Muscle layer of duodenum (tissue), 2 donors: ENCODE results near the gene CTNNBL1.
"Not testable (repeated sequence)": the region's sequence is repeated elsewhere in the genome, so short reads cannot be mapped to it uniquely, and the experiment has no call there.

Source experiments
- H3K27ac ChIP-seq: one replicate; pipeline ENCODE4 v1.7.0; 2013; ENCODE audit warnings: mild to moderate bottlenecking, low read length
- H3K27me3 ChIP-seq: one replicate; pipeline ENCODE4 v1.7.0; 2013; ENCODE audit warnings: low read depth, mild to moderate bottlenecking, control low read depth, low read length
- H3K36me3 ChIP-seq, 2 donors: one replicate each; pipeline ENCODE4 v1.7.0; 2013; ENCODE audit warnings: low read length in 2 of 2, control low read depth in 1 of 2, mild to moderate bottlenecking in 1 of 2; ENCODE audit not compliant: insufficient read depth in 2 of 2, control insufficient read depth in 1 of 2
- H3K4me1 ChIP-seq, 2 donors: one replicate each; pipeline ENCODE4 v1.7.0; 2013; ENCODE audit warnings: low read length in 2 of 2, mild to moderate bottlenecking in 2 of 2, control low read depth in 1 of 2, moderate library complexity in 1 of 2; ENCODE audit not compliant: insufficient read depth in 2 of 2, control insufficient read depth in 1 of 2
- H3K4me3 ChIP-seq, 2 donors: one replicate each; pipeline ENCODE4 v1.7.0; 2013; ENCODE audit warnings: low read length in 2 of 2, low read depth in 1 of 2, mild to moderate bottlenecking in 1 of 2
- H3K9me3 ChIP-seq, 2 donors: one replicate each; pipeline ENCODE4 v1.7.0; 2013; ENCODE audit warnings: low read length in 2 of 2, control low read depth in 1 of 2, mild to moderate bottlenecking in 1 of 2; ENCODE audit not compliant: control insufficient read depth in 1 of 2
- donor health status: healthy.

Gene CTNNBL1

DNA sequence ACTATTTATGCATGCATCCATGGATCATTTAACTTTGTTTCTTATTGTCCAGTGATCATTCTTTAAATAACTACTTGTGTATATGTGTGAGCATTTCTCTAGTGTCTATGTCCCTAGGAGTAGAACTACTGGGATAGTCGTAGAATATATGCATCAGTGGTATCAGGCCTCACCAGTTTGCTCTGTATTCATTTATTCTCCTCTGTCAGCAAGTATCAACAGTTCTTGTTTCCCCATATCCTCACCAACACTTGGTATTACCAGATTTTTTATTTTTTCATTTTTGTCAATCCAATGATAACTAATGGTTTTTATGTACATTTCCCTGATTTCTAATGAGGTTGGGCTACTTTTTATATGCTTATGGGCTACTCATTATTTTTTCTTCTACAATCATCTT, 27.9 kb downstream of the CTNNBL1 start:
- H3K27ac ChIP-seq = no peak overlapping the region
- H3K9me3 ChIP-seq = peaks cover 0 to 4% of the 10 kb centered on the region in 2 donors
- no peak overlapping the region for H3K4me3 ChIP-seq
- peaks cover 0 to 4% of the 10 kb centered on the region in 2 donors for H3K4me1 ChIP-seq
- H3K27me3 ChIP-seq = no peaks in the 10 kb centered on the region
- H3K36me3 ChIP-seq = no peaks in the 10 kb centered on the region

DNA sequence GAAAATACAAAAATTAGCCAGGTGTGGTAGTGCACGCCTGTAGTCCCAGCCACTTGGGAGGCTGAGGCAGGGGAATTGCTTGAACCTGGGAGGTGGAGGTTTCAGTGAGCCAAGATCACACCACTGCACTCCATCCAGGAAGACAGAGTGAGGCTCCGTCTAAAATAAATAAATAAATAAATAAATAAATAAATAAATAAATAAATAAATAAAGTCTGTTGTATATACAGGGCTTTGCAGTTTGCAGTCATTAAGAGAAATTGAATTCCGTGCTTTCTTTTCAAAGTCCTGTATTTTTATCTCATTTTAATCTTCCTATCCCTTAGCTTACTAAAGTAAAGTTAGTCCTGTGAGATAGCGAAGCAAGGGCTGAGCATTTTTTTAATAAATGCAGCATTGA, 28.5 kb downstream of the CTNNBL1 start:
- not testable (repeated sequence) for H3K27me3 ChIP-seq, H3K27ac ChIP-seq, H3K4me1 ChIP-seq, H3K4me3 ChIP-seq, H3K36me3 ChIP-seq, H3K9me3 ChIP-seq

DNA sequence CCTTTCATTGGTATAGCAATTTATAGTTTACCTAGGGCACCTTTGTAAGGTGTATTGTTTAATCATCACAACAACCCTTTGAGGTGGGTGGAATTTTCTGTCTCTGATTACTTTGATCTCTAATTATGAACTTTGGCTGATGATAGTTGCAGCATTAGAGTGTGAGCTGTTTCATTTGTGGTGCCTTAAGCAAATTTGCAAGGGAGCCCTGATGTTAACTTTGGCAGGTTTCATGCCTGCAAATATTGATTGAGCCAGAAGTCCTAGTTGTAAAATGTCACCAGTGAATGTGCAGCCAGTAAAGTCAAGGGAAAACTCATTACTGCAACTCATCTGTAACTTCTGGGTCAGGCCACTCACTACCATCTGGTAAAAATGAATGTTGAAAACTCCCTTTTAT, 29.8 kb downstream of the CTNNBL1 start:
- Histone ChIP-seq H3K36me3 (no peaks in the 10 kb centered on the region), H3K4me1 (peaks cover 0 to 12% of the 10 kb centered on the region in 2 donors), H3K9me3 (peaks cover 0 to 4% of the 10 kb centered on the region in 2 donors), H3K4me3 (no peak overlapping the region), H3K27me3 (no peaks in the 10 kb centered on the region), H3K27ac (no peak overlapping the region)

DNA sequence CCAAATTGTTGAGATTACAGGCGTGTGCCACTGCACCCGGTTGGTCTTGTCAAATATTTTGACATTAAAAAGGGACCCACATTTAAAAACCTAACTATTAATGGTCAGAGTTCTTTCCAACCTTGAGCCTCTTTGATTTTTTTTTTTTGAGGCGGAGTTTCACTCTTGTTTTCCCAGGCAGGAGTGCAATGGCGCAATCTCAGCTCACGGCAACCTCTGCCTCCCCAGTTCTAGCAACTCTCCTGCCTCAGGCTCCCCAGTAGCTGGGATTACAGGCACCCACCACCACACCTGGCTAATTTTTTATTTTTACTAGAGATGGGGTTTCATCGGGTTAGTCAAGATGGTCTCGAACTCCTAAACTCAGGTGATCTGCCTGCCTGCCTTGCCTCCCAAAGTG, 31.3 kb downstream of the CTNNBL1 start:
- H3K9me3 ChIP-seq = peaks cover 0 to 4% of the 10 kb centered on the region in 2 donors
- H3K4me3 ChIP-seq = no peak overlapping the region
- H3K27me3 ChIP-seq = no peaks in the 10 kb centered on the region
- no peak overlapping the region for H3K27ac ChIP-seq
- H3K4me1 ChIP-seq = peaks cover 0 to 26% of the 10 kb centered on the region in 2 donors
- no peaks in the 10 kb centered on the region for H3K36me3 ChIP-seq

DNA sequence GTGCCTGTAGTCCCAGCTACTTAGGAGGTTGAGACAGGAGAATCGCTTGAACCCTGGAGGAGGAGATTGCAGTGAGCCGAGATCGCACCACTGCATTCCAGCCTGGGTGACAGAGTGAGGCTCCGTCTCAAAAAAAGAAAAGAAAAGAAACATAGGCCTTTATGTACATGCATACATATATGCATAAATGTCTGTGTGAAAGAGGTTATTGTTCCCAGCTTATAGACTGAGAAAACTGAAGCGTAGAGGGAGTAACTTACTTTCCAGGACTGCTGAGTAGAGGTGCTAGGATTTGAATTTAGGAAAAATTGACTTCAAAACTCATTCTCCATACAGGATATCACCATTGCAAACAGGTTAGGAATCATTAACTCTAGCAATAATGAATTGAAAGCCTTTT, 32.0 kb downstream of the CTNNBL1 start:
- Histone ChIP-seq H3K27ac (no peak overlapping the region), H3K4me1 (peaks cover 0 to 26% of the 10 kb centered on the region in 2 donors), H3K9me3 (peaks cover 0 to 4% of the 10 kb centered on the region in 2 donors)

DNA sequence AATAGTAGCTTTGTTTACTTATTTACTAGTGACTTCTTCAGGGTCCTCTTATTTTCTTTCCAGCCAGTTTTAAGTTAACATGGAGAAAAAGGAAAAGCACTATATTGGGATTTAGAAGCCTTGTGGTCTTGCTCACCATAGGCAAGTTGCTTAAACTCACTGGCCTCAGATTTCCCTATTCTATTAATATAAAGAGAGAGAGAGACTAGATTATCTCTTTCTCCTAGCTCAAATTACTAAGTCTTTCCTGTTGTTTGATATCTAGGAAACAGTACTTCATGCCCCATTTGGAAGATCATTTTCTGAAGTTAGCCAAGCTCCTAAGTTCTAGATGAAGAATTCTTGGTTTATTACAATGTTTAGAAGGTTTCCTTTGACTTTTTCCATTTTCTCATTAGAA, 32.5 kb downstream of the CTNNBL1 start:
- no peaks in the 10 kb centered on the region for H3K36me3 ChIP-seq
- H3K9me3 ChIP-seq = peaks cover 0 to 4% of the 10 kb centered on the region in 2 donors
- no peak overlapping the region for H3K4me3 ChIP-seq
- H3K4me1 ChIP-seq = peaks cover 0 to 26% of the 10 kb centered on the region in 2 donors
- no peak overlapping the region for H3K27ac ChIP-seq
- H3K27me3 ChIP-seq = no peaks in the 10 kb centered on the region

More for the DNA sequence above, 32.0 kb downstream of the CTNNBL1 start:
- Histone ChIP-seq H3K27me3 (no peaks in the 10 kb centered on the region), H3K4me3 (no peak overlapping the region), H3K36me3 (no peaks in the 10 kb centered on the region)

DNA sequence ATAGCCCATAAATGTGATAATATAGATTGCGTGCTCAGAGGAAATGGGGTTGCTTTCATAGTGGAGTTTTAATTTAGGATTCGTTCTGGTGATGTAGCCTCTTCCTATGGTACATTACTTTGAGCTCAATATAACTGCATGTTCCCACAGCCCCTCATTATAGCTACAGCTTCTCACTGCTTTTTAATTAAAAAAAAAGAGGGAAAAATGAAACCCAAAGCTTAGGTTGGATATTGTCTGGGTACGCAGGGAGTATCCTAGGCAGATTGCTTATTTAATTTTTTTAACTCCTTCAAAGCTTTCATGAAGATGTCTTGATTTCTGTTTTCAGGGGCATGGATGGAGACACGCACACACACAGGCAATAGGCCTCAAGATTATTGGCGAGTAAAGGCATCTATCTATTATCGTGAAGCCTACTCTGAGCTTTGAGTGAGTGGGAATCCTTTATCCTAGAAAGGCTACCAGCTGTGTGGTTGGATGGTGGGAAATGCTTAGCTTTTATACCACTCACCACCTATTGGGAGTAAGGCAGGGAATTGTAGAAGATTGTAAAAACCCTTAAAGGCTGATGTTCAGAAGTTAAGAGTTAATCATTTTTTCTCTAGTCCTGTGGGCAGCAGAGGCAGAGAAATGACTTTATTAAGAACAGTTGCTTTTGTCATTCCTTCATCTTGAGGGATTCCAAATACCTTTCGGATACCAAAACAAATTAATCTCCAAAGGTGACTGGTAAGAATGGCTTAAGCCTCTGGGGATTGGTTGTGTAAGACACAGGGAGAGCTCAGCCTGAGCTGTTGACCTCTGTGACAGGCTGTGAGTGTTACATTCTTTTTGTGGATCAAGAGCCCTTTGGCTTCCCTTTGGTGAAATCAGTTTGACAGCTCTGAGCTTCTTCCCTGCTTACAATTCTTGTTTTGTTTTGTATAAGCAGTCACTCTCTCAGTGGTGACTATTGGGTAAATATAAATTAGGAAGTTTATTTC, 33.4 kb downstream of the CTNNBL1 start:
- H3K27ac ChIP-seq = no peak overlapping the region
- no peaks in the 10 kb centered on the region for H3K36me3 ChIP-seq
- H3K4me3 ChIP-seq = no peak overlapping the region
- no peaks in the 10 kb centered on the region for H3K9me3 ChIP-seq
- peaks cover 0 to 26% of the 10 kb centered on the region in 2 donors for H3K4me1 ChIP-seq
- no peaks in the 10 kb centered on the region for H3K27me3 ChIP-seq

DNA sequence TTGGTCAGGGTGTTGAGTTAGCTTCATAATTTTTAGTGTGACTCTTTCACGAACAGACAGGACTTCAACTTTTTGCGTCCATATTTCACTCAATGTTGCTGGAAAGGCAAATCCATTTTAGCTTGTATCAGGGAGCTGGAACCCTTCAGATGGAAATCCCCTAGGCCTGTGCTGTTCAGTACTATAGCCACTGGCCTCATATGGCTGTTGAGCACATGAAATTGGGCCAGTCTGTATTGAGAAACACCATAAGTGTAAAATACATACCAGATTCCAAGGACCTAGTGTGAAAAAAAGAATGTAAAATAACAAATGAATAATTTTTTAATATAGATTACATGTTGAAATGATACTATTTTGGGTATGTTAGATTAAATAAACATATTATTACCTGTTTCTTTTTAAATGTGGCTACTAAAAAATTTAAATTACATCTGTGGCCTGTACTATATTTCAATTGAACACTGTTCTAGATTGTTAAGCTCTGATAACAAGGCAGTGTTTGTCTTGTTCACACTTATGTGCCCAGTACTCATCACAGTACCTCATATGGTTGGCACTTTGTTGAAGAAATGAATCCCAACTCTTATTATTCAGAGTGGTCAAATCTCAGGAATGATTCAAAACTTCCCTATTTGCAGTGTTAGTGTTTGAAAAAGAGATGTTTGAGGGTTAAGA, 34.3 kb downstream of the CTNNBL1 start:
- H3K36me3 ChIP-seq = no peaks in the 10 kb centered on the region
- H3K27me3 ChIP-seq = no peaks in the 10 kb centered on the region
- peaks cover 0 to 29% of the 10 kb centered on the region in 2 donors for H3K4me1 ChIP-seq
- H3K4me3 ChIP-seq = no peak overlapping the region
- no peak overlapping the region for H3K27ac ChIP-seq
- no peaks in the 10 kb centered on the region for H3K9me3 ChIP-seq

DNA sequence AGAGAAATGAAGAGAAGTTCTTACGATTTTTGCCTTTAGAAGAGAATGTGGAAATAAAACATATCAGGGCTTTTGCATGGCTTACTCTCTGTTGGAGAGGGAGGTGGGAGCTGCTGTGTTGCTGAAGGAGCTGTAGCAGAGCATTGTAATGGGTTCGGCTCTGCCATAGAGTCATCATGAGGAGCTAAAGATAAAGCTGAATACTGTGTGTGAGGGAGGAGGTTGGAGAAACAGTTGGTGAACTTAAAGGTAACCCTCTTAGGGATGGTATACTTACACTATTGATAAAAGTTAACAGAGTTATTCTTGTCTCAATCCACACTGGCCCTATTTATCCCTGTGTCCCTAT, 34.8 kb downstream of the CTNNBL1 start:
- Histone ChIP-seq H3K36me3 (no peaks in the 10 kb centered on the region), H3K27me3 (no peaks in the 10 kb centered on the region), H3K4me3 (no peak overlapping the region), H3K4me1 (peaks cover 0 to 34% of the 10 kb centered on the region in 2 donors), H3K9me3 (no peaks in the 10 kb centered on the region), H3K27ac (no peak overlapping the region)

DNA sequence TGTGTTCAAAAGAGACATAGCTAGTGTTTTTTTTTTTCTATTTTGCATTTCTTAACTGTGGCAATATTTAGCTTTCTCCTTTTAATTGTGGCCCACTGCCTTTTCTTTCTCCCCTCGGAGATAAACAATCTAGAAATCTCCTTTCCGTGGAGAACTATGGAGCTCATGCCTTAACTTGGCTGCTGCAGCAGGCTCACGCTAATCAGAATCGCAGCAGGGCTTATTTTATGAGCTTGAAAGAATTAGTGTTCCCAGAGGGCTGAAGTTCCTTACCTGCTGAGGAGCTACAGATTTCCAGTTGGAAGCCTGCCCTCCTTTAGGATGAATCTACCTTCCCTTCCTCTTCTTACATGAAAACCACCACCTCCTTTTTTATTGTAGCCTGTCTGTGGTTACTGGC, 35.6 kb downstream of the CTNNBL1 start:
- Histone ChIP-seq H3K27me3 (no peaks in the 10 kb centered on the region), H3K4me1 (peaks cover 0 to 37% of the 10 kb centered on the region in 2 donors), H3K4me3 (no peak overlapping the region), H3K36me3 (no peaks in the 10 kb centered on the region), H3K27ac (no peak overlapping the region), H3K9me3 (no peaks in the 10 kb centered on the region)

DNA sequence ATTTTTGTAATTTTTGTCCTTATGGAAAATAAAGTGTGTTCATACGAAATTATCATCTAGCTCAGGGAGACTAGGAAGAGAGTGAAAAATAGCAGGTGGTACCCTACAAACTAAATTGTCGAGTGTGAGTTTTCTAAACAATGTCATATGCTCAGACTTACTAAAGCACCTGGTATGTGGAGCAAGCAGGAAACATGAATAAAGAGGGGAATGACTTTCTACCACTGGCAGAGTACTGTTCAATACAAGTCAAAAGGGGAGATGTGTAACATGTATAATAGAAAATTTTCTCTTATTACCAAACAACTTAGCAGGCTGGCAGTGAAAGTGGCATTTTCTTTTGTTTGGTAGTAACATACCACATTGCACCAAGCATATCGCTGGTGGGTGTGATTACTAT, 36.1 kb downstream of the CTNNBL1 start:
- no peaks in the 10 kb centered on the region for H3K27me3 ChIP-seq
- no peaks in the 10 kb centered on the region for H3K9me3 ChIP-seq
- H3K36me3 ChIP-seq = peaks cover 0 to under 1% of the 10 kb centered on the region in 2 donors
- H3K4me1 ChIP-seq = peaks cover 0 to 37% of the 10 kb centered on the region in 2 donors
- H3K27ac ChIP-seq = no peak overlapping the region
- H3K4me3 ChIP-seq = no peak overlapping the region
